Measurements from ENCODE around the gene HOXD8.

HOXD8 gene

DNA sequence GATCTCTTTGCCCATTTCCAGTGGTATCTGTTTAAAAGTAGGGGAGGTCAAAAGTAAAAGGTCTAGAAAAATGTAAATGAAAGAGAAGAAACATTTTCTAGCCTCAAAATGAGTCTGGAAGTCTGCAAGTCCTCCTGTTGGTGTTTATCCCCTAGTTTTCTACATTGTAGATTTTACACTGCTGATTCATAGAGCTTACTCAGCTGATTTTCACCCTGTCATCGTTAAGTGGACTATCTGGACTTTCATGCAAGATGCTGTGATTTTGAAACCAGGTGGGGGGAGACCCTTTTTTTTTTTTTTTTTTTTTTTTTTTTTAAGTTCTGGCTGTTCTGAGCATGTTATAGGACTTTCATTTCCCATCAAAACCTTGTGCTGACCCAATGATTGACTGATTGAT is 37.9 kb downstream of the HOXD8 start:
- peak overlapping the region in 1 of 3 experiments; percentile 2 for H3K4me3 Mint-ChIP-seq
- H3K27me3 Mint-ChIP-seq (ENCODE audit: low read depth), result peaks cover 13% of the 10 kb centered on the region
- H3K36me3 Mint-ChIP-seq (ENCODE audit: low read depth), result peaks cover 39% of the 10 kb centered on the region
- H3K4me1 Mint-ChIP-seq, result peaks cover 74% of the 10 kb centered on the region
- peak overlapping the region; percentile 95 to 99 (median 99) for H3K27ac Mint-ChIP-seq
- no peak for TF ChIP-seq CTCF (IDR thresholded peaks at IDR 0.05; ENCODE audit: unreplicated experiment in 3 of 3)
- no peaks in the 10 kb centered on the region for H3K9me3 Mint-ChIP-seq

DNA sequence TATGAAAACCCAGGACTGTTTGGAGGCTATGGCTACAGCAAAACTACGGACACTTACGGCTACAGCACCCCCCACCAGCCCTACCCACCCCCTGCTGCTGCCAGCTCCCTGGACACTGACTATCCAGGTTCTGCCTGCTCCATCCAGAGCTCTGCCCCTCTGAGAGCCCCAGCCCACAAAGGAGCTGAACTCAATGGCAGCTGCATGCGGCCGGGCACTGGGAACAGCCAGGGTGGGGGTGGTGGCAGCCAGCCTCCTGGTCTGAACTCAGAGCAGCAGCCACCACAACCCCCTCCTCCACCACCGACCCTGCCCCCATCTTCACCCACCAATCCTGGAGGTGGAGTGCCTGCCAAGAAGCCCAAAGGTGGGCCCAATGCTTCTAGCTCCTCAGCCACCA is 39.7 kb downstream of the HOXD8 start:
- Mint-ChIP-seq H3K9me3 (no peaks in the 10 kb centered on the region), H3K36me3 (ENCODE audit: low read depth) (peaks cover 37% of the 10 kb centered on the region), H3K4me1 (peaks cover 77% of the 10 kb centered on the region), H3K27me3 (ENCODE audit: low read depth) (peaks cover 8% of the 10 kb centered on the region), H3K27ac (peak overlapping the region; percentile 95 to 100 (median 97)), H3K4me3 (peak overlapping the region in 1 of 3 experiments; percentile 29)
- no peak for TF ChIP-seq CTCF (IDR thresholded peaks at IDR 0.05; ENCODE audit: unreplicated experiment in 3 of 3)

- H3K27ac Mint-ChIP-seq, result peak overlapping the region; percentile 95 to 100 (median 97)
- peaks cover 77% of the 10 kb centered on the region for H3K4me1 Mint-ChIP-seq
- peaks cover 8% of the 10 kb centered on the region for H3K27me3 Mint-ChIP-seq (ENCODE audit: low read depth)
- no peaks in the 10 kb centered on the region for H3K9me3 Mint-ChIP-seq
- H3K36me3 Mint-ChIP-seq (ENCODE audit: low read depth), result peaks cover 36% of the 10 kb centered on the region
- TF ChIP-seq CTCF (IDR thresholded peaks at IDR 0.05; ENCODE audit: unreplicated experiment in 3 of 3), result no peak
- peak overlapping the region; percentile 6 to 29 (median 8) for H3K4me3 Mint-ChIP-seq
Observed at GRCh38 chr2:176169711-176170110, 40.2 kb downstream of the HOXD8 start.

GRCh38 chr2:176170602-176171305 is 41.2 kb downstream of the HOXD8 start:
- H3K4me3 Mint-ChIP-seq, result peak overlapping the region; percentile 80 to 95 (median 93)
- TF ChIP-seq CTCF (IDR thresholded peaks at IDR 0.05; ENCODE audit: unreplicated experiment in 3 of 3), result no peak
- H3K36me3 Mint-ChIP-seq (ENCODE audit: low read depth), result peaks cover 36% of the 10 kb centered on the region

DNA sequence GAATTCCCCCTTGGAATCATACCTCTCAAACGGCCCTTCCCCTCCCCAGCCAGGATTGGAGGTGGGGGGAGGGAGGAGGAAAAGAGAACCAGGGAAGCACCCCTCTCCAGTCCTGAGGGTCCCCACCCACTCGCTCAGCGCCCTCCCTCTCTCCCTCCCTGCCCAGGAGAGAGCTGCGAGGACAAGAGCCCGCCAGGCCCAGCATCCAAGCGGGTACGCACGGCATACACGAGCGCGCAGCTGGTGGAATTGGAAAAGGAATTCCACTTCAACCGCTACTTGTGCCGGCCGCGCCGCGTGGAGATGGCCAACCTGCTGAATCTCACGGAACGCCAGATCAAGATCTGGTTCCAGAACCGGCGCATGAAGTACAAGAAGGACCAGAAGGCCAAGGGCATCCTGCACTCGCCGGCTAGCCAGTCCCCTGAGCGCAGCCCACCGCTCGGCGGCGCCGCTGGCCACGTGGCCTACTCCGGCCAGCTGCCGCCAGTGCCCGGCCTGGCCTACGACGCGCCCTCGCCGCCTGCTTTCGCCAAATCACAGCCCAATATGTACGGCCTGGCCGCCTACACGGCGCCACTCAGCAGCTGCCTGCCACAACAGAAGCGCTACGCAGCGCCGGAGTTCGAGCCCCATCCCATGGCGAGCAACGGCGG is 42.0 kb downstream of the HOXD8 start:
- peaks cover 77% of the 10 kb centered on the region for H3K4me1 Mint-ChIP-seq
- H3K36me3 Mint-ChIP-seq (ENCODE audit: low read depth), result peaks cover 31% of the 10 kb centered on the region
- peak overlapping the region; percentile 80 to 95 (median 93) for H3K4me3 Mint-ChIP-seq
- no peak for TF ChIP-seq CTCF (IDR thresholded peaks at IDR 0.05; ENCODE audit: unreplicated experiment in 3 of 3)
- H3K27me3 Mint-ChIP-seq (ENCODE audit: low read depth), result peaks cover 8% of the 10 kb centered on the region
- H3K27ac Mint-ChIP-seq, result peak overlapping the region; percentile 97 to 100 (median 99)
- no peaks in the 10 kb centered on the region for H3K9me3 Mint-ChIP-seq

More at GRCh38 chr2:176170602-176171305, 41.2 kb downstream of the HOXD8 start:
- Mint-ChIP-seq H3K9me3 (no peaks in the 10 kb centered on the region), H3K27ac (peak overlapping the region; percentile 95 to 100 (median 97)), H3K4me1 (peaks cover 77% of the 10 kb centered on the region), H3K27me3 (ENCODE audit: low read depth) (peaks cover 8% of the 10 kb centered on the region)
